ENCODE measurements around the gene GTF3C6.
"Not testable (repeated sequence)": the region's sequence is repeated elsewhere in the genome, so short reads cannot be mapped to it uniquely, and the experiment has no call there.

Gene GTF3C6, protein sequence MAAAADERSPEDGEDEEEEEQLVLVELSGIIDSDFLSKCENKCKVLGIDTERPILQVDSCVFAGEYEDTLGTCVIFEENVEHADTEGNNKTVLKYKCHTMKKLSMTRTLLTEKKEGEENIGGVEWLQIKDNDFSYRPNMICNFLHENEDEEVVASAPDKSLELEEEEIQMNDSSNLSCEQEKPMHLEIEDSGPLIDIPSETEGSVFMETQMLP

DNA sequence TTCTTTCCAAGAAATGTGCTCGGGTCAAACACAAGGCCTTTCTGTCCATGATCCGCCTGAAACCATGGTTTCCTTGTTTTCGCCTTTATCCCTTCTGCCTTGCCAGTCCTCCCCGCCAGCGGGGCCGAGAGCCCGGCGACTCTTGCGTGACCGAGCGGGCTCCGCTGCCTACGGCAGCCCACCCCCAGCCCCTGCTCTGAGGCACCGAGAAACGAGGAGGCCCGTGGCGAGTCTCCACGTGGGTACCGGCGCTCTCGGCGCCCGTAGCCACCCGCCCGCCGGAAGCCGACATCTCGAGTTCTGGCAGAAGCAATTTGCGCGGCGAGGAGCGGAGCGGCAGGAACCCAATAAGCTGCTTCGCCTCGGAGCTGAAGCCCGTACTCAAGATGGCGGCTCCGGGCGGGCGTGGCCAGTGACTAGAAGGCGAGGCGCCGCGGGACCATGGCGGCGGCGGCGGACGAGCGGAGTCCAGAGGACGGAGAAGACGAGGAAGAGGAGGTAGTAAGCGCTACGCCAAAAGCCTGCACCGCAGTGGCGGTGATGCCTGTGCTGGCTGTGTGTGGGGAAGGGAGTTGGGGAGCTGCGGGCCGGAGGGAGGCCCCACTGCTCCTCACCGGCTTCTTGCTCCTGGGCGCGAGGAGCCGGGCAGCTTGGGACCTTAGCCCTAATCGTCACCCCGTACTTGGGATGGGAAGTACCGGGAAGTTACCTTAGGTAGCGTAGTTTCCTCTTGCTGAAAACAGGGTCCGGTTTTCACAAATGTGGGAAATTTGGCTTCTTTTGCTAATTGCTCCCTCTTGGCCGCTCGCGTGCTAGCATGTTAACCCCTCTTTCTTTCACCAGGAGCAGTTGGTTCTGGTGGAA lies at the start of gene GTF3C6:
Gene GTF3C6 (plus strand): TSS at position 378 of the 864 bp plus-strand sequence. CDS start 64 bp downstream, at position 442.
- DNase-seq (ENCODE audit: low read depth in 2 of 2, low spot score in 1 of 2): peak; percentile 78 to 86

- DNase-seq (ENCODE audit: low read depth in 2 of 2, low spot score in 1 of 2): no peak
Measured at GRCh38 chr6:110930781-110931180, 27.7 kb upstream of the GTF3C6 start.

DNA sequence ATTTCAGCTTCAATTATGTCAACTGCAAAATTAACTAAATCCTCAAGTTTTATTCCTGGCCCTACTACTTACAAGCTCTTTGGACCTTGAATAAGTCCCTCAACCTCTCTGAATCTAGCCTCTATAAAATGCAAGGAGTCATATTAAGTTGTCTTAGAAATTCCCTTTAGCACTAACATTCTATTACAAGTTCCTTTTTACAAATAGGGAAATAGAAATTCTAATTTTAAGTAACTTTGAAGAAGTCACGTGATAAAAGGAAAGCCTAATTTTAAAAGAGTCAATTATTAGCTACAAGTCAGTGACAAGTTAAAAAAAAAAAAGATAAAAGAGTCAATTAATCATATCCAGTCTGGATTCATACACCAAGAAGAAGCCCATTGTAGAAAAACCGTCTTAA lies 24.6 kb upstream of the GTF3C6 start:
- no peak for DNase-seq (ENCODE audit: low read depth in 2 of 2, low spot score in 1 of 2)

- DNase-seq (ENCODE audit: low read depth in 2 of 2, low spot score in 1 of 2): no peak
Measured at GRCh38 chr6:110934381-110934898, 24.1 kb upstream of the GTF3C6 start.

DNA sequence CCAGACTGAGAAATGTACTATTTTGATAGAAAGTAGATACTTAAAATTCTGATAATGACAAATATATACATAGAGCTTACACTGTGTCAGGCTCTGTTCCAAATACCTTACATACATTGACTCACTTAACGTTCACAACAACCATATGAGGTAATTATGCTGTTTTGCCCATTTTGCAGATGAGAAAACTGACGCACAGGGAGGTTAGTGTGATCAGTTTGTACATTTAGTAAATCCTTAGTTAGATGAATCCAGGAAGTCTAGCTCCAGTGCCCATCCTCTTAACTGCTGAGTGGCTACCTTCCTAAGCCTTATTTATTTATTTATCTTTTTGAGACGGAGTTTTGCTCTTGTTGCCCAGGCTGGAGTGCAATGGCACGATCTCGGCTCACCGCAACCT lies 23.3 kb upstream of the GTF3C6 start:
- no peak for DNase-seq (ENCODE audit: low read depth in 2 of 2, low spot score in 1 of 2)

DNA sequence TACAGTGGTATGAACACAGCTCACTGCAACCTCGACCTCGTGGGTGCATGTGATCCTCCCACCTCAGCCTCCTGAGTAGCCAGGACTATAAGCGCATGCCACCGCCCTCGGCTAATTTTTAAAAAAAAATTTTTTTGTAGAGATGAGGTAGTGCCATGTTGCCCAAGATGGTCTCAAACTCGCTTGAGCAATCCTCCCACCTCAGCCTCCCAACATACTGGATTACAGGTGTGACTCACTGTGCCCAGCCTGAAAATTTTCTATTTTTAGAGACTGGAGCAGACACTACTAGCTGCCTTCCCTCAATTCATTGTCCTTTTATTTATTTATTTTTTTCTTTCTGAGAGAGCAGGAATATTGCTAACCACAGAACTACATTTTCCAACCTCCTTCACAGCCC lies 20.3 kb upstream of the GTF3C6 start:
- DNase-seq (ENCODE audit: low read depth in 2 of 2, low spot score in 1 of 2): no peak

DNA sequence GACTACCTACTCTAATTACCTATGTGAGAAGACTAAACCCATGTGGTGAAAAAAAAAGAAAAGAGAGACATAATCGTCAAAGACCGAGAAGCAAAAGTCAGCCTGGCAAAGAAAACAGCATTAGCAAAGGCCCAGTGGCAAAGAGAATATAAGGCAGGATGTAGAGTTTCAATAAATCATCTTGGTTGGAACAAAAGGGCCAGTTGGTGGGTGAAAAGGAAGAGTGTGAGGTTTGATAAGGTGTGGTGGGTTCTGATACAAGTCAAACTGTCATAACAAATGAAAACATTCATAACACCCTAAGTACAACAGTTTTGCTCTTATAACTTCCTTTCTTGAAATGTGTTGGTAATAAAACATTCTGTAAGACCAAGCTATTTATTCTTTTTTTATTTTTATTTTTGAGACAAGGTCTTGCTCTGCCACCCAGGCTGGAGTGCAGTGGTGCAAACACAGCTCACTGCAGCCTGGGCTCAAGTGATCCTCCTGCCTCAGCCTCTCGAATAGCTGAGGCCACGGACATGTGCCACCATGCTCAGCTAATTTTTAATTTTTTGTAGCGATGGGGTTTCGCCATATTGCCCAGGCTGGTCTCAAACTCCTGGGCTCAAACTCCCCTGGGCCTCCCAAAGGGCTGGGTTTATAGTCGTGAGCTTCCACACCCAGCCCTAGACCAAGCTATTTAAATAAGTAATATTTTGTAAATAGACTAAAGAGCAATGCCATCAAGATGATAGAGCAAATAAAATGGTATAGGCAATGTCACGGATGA lies 18.9 kb upstream of the GTF3C6 start:
- DNase-seq (ENCODE audit: low read depth in 2 of 2, low spot score in 1 of 2): no peak

GRCh38 chr6:110944681-110945151 lies 13.8 kb upstream of the GTF3C6 start:
- DNase-seq (ENCODE audit: low read depth in 2 of 2, low spot score in 1 of 2): no peak

DNA sequence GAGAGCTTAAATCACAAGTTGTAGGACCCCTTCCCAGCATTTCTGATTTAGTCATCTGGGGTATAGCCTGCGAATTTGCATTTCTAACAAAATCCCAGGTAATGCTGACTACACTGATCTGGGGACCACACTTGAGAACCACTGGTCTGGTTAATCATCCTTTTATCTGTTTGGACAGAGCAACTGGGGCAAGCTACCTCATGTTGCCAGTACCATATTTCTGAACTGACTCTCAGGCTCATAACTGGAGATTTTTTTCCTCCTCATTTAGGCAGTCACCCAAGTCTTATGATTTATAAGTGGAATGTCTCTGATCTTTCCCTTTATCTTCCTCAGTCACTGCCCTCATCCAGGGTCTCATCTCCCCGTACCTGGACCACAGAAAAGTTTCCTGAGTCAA lies 12.0 kb upstream of the GTF3C6 start:
- DNase-seq (ENCODE audit: low read depth in 2 of 2, low spot score in 1 of 2): no peak

- DNase-seq (ENCODE audit: low read depth in 2 of 2, low spot score in 1 of 2): no peak
Measured at GRCh38 chr6:110949679-110950285, 8.7 kb upstream of the GTF3C6 start.

DNA sequence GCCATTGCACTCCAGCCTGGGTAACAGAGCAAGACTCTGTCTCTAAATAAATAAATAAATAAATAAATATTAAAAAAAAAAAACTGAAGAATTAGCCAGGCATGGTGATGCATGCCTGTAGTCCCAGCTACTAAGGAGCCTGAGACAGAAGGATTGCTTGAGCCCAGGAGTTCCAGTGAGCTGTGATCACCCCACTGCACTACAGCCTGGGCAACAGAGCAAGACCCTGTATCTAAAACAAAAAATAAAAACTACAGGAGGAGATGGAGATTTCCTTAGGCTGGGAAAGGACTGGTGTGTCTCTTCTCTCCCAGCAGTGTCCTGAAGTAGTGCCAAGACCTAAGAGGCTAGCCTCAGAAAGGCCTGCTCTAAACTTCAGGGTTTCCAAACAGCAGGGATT lies 8.1 kb upstream of the GTF3C6 start:
- DNase-seq (ENCODE audit: low read depth in 2 of 2, low spot score in 1 of 2): no peak

- DNase-seq (ENCODE audit: low read depth in 2 of 2, low spot score in 1 of 2): no peak
Measured at GRCh38 chr6:110951008-110951407, 7.5 kb upstream of the GTF3C6 start.

DNA sequence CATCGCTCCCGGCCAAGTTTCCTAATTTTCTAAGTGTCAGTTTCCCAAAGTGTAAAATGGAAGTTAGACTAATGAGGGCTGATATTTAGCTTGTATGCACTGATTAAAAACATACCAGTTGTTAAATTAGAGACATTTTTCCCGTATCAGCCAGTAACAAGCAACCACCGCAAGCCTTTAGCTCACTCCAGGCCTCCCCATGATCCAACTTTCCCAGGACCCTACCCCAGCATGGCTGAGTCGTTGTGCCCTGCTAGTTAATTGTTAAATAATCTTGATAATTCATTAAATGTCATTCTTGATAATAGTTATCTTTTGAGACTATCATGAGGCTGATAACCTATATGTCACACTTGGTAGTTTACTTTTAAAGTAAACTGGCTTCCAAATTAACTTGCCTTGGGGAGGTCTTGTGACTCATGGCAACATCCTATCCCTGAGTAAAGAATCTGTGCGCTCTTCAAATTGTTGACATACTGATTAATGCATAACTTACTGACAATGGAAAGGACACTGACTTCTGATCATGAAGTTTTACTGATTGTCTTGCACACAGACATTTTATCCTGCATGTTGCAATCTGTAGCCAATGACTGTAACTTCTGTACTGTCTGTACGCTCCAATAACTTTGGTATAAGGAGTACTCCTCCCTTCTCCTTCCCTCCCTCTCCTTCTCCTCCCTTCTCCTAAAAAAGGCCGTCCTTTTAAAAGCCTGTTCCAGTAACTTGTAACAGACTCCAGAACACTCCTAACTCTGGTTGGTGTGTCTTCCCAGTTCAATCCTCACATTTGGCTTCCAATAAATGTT lies 6.3 kb upstream of the GTF3C6 start:
- no peak for DNase-seq (ENCODE audit: low read depth in 2 of 2, low spot score in 1 of 2)

GRCh38 chr6:110953633-110954303 lies 4.7 kb upstream of the GTF3C6 start:
- no peak for DNase-seq (ENCODE audit: low read depth in 2 of 2, low spot score in 1 of 2)

DNA sequence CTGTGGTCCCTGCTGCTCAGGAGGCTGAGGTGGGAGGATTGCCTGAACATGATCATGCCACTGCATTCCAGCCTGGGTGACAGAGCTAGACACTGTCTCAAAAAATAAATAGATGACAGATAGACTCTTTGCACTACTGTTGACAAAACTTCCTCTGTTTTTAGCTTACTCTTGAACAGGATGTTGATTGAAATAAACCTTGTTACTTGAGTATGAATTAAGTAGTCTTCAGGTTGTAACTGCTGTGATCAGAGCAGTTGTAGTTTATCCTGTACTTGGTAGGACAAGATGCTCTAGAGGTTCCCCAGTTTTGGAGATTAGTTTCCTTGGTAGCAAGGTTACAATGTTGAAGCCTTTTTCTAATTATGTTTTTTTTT lies 1.5 kb downstream of the GTF3C6 start:
- DNase-seq (ENCODE audit: low read depth in 2 of 2, low spot score in 1 of 2): no peak

DNA sequence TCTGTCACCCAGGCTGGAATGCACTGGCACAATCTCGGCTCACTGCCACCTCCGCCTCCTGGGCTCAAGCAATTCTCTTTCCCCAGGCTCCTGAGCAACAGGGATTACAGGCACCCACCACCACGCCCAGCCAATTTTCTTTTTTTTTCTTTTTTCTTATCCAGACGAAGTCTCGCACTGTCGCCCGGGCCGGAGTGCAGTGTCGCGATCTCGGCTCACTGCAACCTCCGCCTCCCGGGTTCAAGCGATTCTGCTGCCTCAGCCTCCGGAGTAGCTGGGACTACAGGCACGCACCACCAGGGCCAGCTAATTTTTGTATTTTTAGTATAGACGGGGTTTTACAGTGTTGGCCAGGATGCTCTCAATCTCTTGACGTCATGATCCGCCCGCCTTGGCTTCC lies 4.1 kb downstream of the GTF3C6 start:
- not testable (repeated sequence) for DNase-seq (ENCODE audit: low read depth in 2 of 2, low spot score in 1 of 2)

GRCh38 chr6:110965629-110966229 lies 7.2 kb downstream of the GTF3C6 start:
- DNase-seq (ENCODE audit: low read depth in 2 of 2, low spot score in 1 of 2): no peak

- not testable (repeated sequence) for DNase-seq (ENCODE audit: low read depth in 2 of 2, low spot score in 1 of 2)
Measured at GRCh38 chr6:110968661-110969060, 10.2 kb downstream of the GTF3C6 start.

- no peak for DNase-seq (ENCODE audit: low read depth in 2 of 2, low spot score in 1 of 2)
Measured at GRCh38 chr6:110971468-110971867, 13.0 kb downstream of the GTF3C6 start.

Measured in stimulated activated CD8-positive, alpha-beta memory T cell treated with anti-CD3 and anti-CD28 coated beads, Interleukin-4, amount 100 ng/mL, for 1 hour (primary cell).